ENCODE results near the gene LCE2A. TPM values are rescaled to one million over a fixed set of nuclear protein-coding genes. Genes with fewer than 3 reads are reported as not detected.

The LCE2A gene
- polyA plus RNA-seq, 3 donors, result not detected

DNA sequence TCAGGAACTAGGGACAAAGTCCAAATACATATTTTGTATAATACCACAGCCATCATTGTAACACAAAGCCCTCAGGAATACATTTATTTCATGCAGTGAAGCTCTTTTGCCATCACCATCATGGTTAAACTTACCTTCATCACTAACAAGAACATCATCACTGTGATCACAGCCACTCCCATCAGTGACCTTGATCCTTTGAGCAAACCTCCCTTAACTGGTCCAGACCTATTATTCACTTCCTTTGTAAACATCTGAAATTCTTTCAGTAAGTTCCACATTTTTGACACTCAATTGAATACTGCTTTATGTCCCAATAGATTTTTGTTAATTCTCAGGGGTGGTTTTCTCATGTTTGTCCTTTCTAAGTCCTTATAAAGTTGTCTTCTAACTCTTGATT lies 43.5 kb downstream of the LCE2A start:
- no peak for DNase-seq (ENCODE audit: low read depth in 3 of 3, low spot score in 2 of 3)

- no peak for DNase-seq (ENCODE audit: low read depth in 3 of 3, low spot score in 2 of 3)
These were observed 45.4 kb downstream of the LCE2A start for GRCh38 chr1:152743371-152744145.

GRCh38 chr1:152745289-152745704 lies 47.2 kb downstream of the LCE2A start:
- no peak for DNase-seq (ENCODE audit: low read depth in 3 of 3, low spot score in 2 of 3)

GRCh38 chr1:152745765-152746444 lies 47.8 kb downstream of the LCE2A start:
- DNase-seq (ENCODE audit: low read depth in 3 of 3, low spot score in 2 of 3), result no peak

DNA sequence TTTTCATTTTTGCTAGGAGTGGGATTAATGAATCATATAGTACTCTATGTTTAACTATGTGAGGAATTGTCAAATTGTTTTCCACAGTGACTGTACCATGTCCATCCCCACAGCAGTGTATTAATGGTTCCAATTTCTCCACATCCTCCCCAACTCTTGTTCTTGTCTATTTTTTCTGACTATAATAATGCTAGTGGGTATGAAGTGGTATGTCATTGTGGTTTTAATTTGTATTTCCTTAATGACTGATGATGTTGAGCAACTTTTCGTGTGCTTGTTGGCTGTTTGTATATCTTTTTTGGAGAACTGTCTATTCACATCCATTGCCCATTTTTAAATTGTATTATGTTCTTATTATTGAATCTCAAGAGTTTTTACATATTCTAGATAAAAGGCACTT lies 49.7 kb downstream of the LCE2A start:
- no peak for DNase-seq (ENCODE audit: low read depth in 3 of 3, low spot score in 2 of 3)

Other genes starting within 250 kb of the LCE2A start
- not detected for gene LCE5A, start 187.5 kb upstream of the LCE2A start, polyA plus RNA-seq (ENCODE audit: insufficient read length in 3 of 3)
- gene CRCT1, start 183.9 kb upstream of the LCE2A start, polyA plus RNA-seq (ENCODE audit: insufficient read length in 3 of 3), result not detected
- gene LCE3E, start 131.6 kb upstream of the LCE2A start, polyA plus RNA-seq (ENCODE audit: insufficient read length in 3 of 3), result not detected
- gene LCE3D, start 117.8 kb upstream of the LCE2A start, polyA plus RNA-seq (ENCODE audit: insufficient read length in 3 of 3), result not detected
- not detected for gene LCE3C, start 98.1 kb upstream of the LCE2A start, polyA plus RNA-seq (ENCODE audit: insufficient read length in 3 of 3)
- gene LCE3B, start 84.5 kb upstream of the LCE2A start, polyA plus RNA-seq (ENCODE audit: insufficient read length in 3 of 3), result not detected
- gene LCE3A, start 75.2 kb upstream of the LCE2A start, polyA plus RNA-seq (ENCODE audit: insufficient read length in 3 of 3), result not detected
- gene LCE2D, start 35.0 kb upstream of the LCE2A start, polyA plus RNA-seq (ENCODE audit: insufficient read length in 3 of 3), result not detected
- not detected for gene LCE2C, start 23.1 kb upstream of the LCE2A start, polyA plus RNA-seq (ENCODE audit: insufficient read length in 3 of 3)
- gene LCE2B, start 12.2 kb upstream of the LCE2A start, polyA plus RNA-seq (ENCODE audit: insufficient read length in 3 of 3), result not detected
- not detected for gene LCE4A, start 9.8 kb downstream of the LCE2A start, polyA plus RNA-seq (ENCODE audit: insufficient read length in 3 of 3)
- not detected for gene KPRP, start 59.7 kb downstream of the LCE2A start, polyA plus RNA-seq (ENCODE audit: insufficient read length in 3 of 3)
- gene LCE1F, start 76.8 kb downstream of the LCE2A start, polyA plus RNA-seq (ENCODE audit: insufficient read length in 3 of 3), result not detected
- not detected for gene LCE1E, start 87.9 kb downstream of the LCE2A start, polyA plus RNA-seq (ENCODE audit: insufficient read length in 3 of 3)
- not detected for gene LCE1D, start 98.4 kb downstream of the LCE2A start, polyA plus RNA-seq (ENCODE audit: insufficient read length in 3 of 3)
- not detected for gene LCE1C, start 108.3 kb downstream of the LCE2A start, polyA plus RNA-seq (ENCODE audit: insufficient read length in 3 of 3)
- gene LCE1B, start 113.6 kb downstream of the LCE2A start, polyA plus RNA-seq (ENCODE audit: insufficient read length in 3 of 3), result not detected
- gene LCE1A, start 129.1 kb downstream of the LCE2A start, polyA plus RNA-seq (ENCODE audit: insufficient read length in 3 of 3), result not detected
- gene LCE6A, start 144.5 kb downstream of the LCE2A start, polyA plus RNA-seq (ENCODE audit: insufficient read length in 3 of 3), result not detected
- not detected for gene LCE7A, start 161.7 kb downstream of the LCE2A start, polyA plus RNA-seq (ENCODE audit: insufficient read length in 3 of 3)
- gene SMCP, start 180.0 kb downstream of the LCE2A start, polyA plus RNA-seq (ENCODE audit: insufficient read length in 3 of 3), result not detected
- gene IVL, start 210.2 kb downstream of the LCE2A start, polyA plus RNA-seq (ENCODE audit: insufficient read length in 3 of 3), result under 1 TPM in 2 of 3 donors, not detected in 1; 0.21 to 0.42 TPM
- not detected for gene SPRR5, start 248.9 kb downstream of the LCE2A start, polyA plus RNA-seq (ENCODE audit: insufficient read length in 3 of 3)

All from right renal cortex interstitium (tissue), 3 donors.